Keratinocyte (primary cell): ENCODE measurements around the gene HERC4. TPM values are rescaled to one million over a fixed set of nuclear protein-coding genes. Genes with fewer than 3 reads are reported as not detected.
"Not testable (repeated sequence)": the region's sequence is repeated elsewhere in the genome, so short reads cannot be mapped to it uniquely, and the experiment has no call there.

Experiments
- DNase-seq: peaks from one replicate; pipeline ENCODE4 v3.0.0-alpha.2; 2011; ENCODE audit warnings: low read depth, missing footprints, low spot score
- FAIRE-seq: peaks from 2 replicates; lab custom pipeline; 2011; peaks lifted over from hg19 to GRCh38; lab: Jason Lieb, UNC
- H2AFZ ChIP-seq: 2 replicates; pipeline ENCODE4 v1.6.0; 2012; ENCODE audit warnings: low read length, control low read depth, inconsistent platforms; ENCODE audit not compliant: control insufficient read depth
- H3K27ac ChIP-seq: 2 replicates; pipeline ENCODE4 v1.5.1; 2011; ENCODE audit warnings: low read length; ENCODE audit not compliant: control insufficient read depth, insufficient read depth
- H3K27me3 ChIP-seq: 3 replicates; pipeline ENCODE4 v1.6.0; 2011; ENCODE audit warnings: low read length; ENCODE audit not compliant: control insufficient read depth, insufficient read depth; ENCODE audit errors: extremely low read depth
- H3K36me3 ChIP-seq, 2 experiments: 2 replicates in 1 of 2; 3 replicates in 1 of 2; pipeline ENCODE4 v1.5.1; 2011; ENCODE audit warnings: low read length in 2 of 2, mild to moderate bottlenecking in 1 of 2; ENCODE audit not compliant: control insufficient read depth in 2 of 2, insufficient read depth in 2 of 2; ENCODE audit errors: extremely low read depth in 1 of 2
- H3K4me1 ChIP-seq: 3 replicates; pipeline ENCODE4 v1.5.1; 2011; ENCODE audit warnings: low read length; ENCODE audit not compliant: control insufficient read depth, insufficient read depth; ENCODE audit errors: extremely low read depth
- H3K4me2 ChIP-seq: 3 replicates; pipeline ENCODE4 v1.6.0; 2011; ENCODE audit warnings: low read depth, low read length; ENCODE audit not compliant: control insufficient read depth, insufficient read depth; ENCODE audit errors: extremely low read depth
- H3K4me3 ChIP-seq, 3 experiments: fragments of 200-600 bp in 1 of 3; sonication (generic) in 1 of 3; 2 replicates in 2 of 3; 3 replicates in 1 of 3; pipeline ENCODE4 v1.5.1; 2011 to 2016; ENCODE audit warnings: low read length in 3 of 3, mild to moderate bottlenecking in 3 of 3, control low read depth in 2 of 3, inconsistent platforms in 1 of 3, low read depth in 1 of 3, mixed read lengths in 1 of 3, mixed run types in 1 of 3, moderate library complexity in 1 of 3; ENCODE audit not compliant: control insufficient read depth in 2 of 3, insufficient read depth in 2 of 3; ENCODE audit errors: extremely low read depth in 1 of 3
- H3K79me2 ChIP-seq: 2 replicates; pipeline ENCODE4 v1.6.0; 2012; ENCODE audit warnings: low read length; ENCODE audit not compliant: control insufficient read depth, insufficient read depth
- H3K9ac ChIP-seq: 3 replicates; pipeline ENCODE4 v1.6.0; 2011; ENCODE audit warnings: low read length; ENCODE audit not compliant: control insufficient read depth, insufficient read depth; ENCODE audit errors: extremely low read depth
- H3K9me1 ChIP-seq: 3 replicates; pipeline ENCODE4 v1.6.0; 2011; ENCODE audit warnings: low read length; ENCODE audit not compliant: control insufficient read depth, insufficient read depth; ENCODE audit errors: extremely low read depth
- H3K9me3 ChIP-seq: 2 replicates; pipeline ENCODE4 v1.5.1; 2012; ENCODE audit warnings: low read depth, low read length; ENCODE audit not compliant: control insufficient read depth
- H4K20me1 ChIP-seq: 3 replicates; pipeline ENCODE4 v1.6.0; 2011; ENCODE audit warnings: low read length; ENCODE audit not compliant: control insufficient read depth, insufficient read depth; ENCODE audit errors: extremely low read depth
- CTCF ChIP-seq, 3 experiments: IDR thresholded peaks in 1 of 3; conservative IDR thresholded peaks in 1 of 3; optimal IDR thresholded peaks in 1 of 3; 2 replicates in 2 of 3; 3 replicates in 1 of 3; pipeline versions ENCODE3 to v1.5.1; 2011; ENCODE audit warnings: low read length in 3 of 3, mild to moderate bottlenecking in 3 of 3, moderate library complexity in 2 of 3, control low read depth in 1 of 3, inconsistent platforms in 1 of 3; ENCODE audit not compliant: insufficient read depth in 2 of 3; ENCODE audit errors: extremely low read depth in 1 of 3
- EZH2 ChIP-seq: IDR thresholded peaks from one replicate; pipeline ENCODE4 v1.6.1; 2012; ENCODE audit warnings: inconsistent platforms, mild to moderate bottlenecking, low read length, moderate library complexity
- dilution Hi-C: fragments of 300-500 bp; cut with MboI; formaldehyde crosslinking; loops from one replicate; pipeline ENCODE4 v1.7.0; 2020; ENCODE audit warnings: low sequenced_read_pairs; ENCODE audit not compliant: extremely low pct_ligation_motif_present
- polyA plus RNA-seq, 5 experiments: library from polyadenylated mRNA; depleted of rRNA in 3 of 5; stranded (reverse) in 3 of 5; stranded (forward) in 1 of 5; unstranded in 1 of 5; fragments of >200 nt; gene quantifications; 1 replicate in 1 of 5; 2 replicates in 3 of 5; 3 replicates in 1 of 5; pipeline versions ENCODE4 v1.2.1 to v1.2.3, GENCODE V29; 2011 to 2012; ENCODE audit warnings: missing spikeins in 2 of 5, low read depth in 1 of 5, low replicate concordance in 1 of 5

HERC4 gene
- polyA plus RNA-seq, 1 donor (not counting 4 experiments of a cell fraction or from before 2014, with no cell fraction given) = 42.9 TPM

- peak; percentile 26 for FAIRE-seq
- Histone ChIP-seq H3K9me1 (peaks cover 2% of the 10 kb centered on the region), H3K79me2 (peaks cover 17% of the 10 kb centered on the region), H4K20me1 (no peaks in the 10 kb centered on the region), H2AFZ (peak overlapping the region; percentile 93), H3K27me3 (no peaks in the 10 kb centered on the region), H3K36me3 (no peaks in the 10 kb centered on the region), H3K9ac (peak overlapping the region; percentile 85), H3K4me1 (peaks cover 6% of the 10 kb centered on the region), H3K27ac (peak overlapping the region; percentile 82), H3K4me3 (peak overlapping the region; percentile 78 to 89 (median 82)), H3K4me2 (peak overlapping the region; percentile 84), H3K9me3 (no peaks in the 10 kb centered on the region)
- TF ChIP-seq EZH2 (no peak), CTCF (optimal IDR thresholded peaks at IDR 0.05 in 1 of 3, IDR thresholded peaks at IDR 0.05 in 1 of 3, conservative IDR thresholded peaks at IDR 0.05 in 1 of 3; ENCODE audit: extremely low read depth in 1 of 3, insufficient read depth in 2 of 3, low read length in 3 of 3) (no peak)
- dilution Hi-C loops = no loop called here
- no peak for DNase-seq
Observed at GRCh38 chr10:67883710-67884312, 191.3 kb downstream of the HERC4 start.

- FAIRE-seq = no peak
- no peak overlapping the region for H3K9ac ChIP-seq
- dilution Hi-C loops = no loop called here
- no peak overlapping the region for H3K4me2 ChIP-seq
- H3K9me3 ChIP-seq = no peaks in the 10 kb centered on the region
- H3K27me3 ChIP-seq = no peaks in the 10 kb centered on the region
- no peaks in the 10 kb centered on the region for H3K9me1 ChIP-seq
- TF ChIP-seq CTCF (optimal IDR thresholded peaks at IDR 0.05 in 1 of 3, IDR thresholded peaks at IDR 0.05 in 1 of 3, conservative IDR thresholded peaks at IDR 0.05 in 1 of 3; ENCODE audit: extremely low read depth in 1 of 3, insufficient read depth in 2 of 3, low read length in 3 of 3) = no peak
- no peak for TF ChIP-seq EZH2
- no peaks in the 10 kb centered on the region for H3K36me3 ChIP-seq
- H2AFZ ChIP-seq = no peak overlapping the region
- DNase-seq = no peak
- no peaks in the 10 kb centered on the region for H3K4me1 ChIP-seq
- H3K4me3 ChIP-seq = no peak overlapping the region
- no peak overlapping the region for H3K27ac ChIP-seq
- H3K79me2 ChIP-seq = no peaks in the 10 kb centered on the region
- no peaks in the 10 kb centered on the region for H4K20me1 ChIP-seq
Observed at GRCh38 chr10:67878133-67878532, 196.9 kb downstream of the HERC4 start.

GRCh38 chr10:67877421-67877820, 197.7 kb downstream of the HERC4 start:
- H3K9me1 ChIP-seq, H3K4me1 ChIP-seq, dilution Hi-C loops, DNase-seq, H3K9ac ChIP-seq, H3K27ac ChIP-seq, H3K36me3 ChIP-seq, H3K4me3 ChIP-seq, H3K27me3 ChIP-seq, FAIRE-seq, H4K20me1 ChIP-seq, H2AFZ ChIP-seq, H3K4me2 ChIP-seq, H3K9me3 ChIP-seq, H3K79me2 ChIP-seq: not testable (repeated sequence)
